Transverse colon (tissue), 3 donors: ENCODE data around the gene ZNF212.

Experiments
- POLR2A ChIP-seq: fragments of 450-650 bp; IDR thresholded peaks from one replicate; pipeline ENCODE4 v1.6.1; 2016; ENCODE audit warnings: antibody characterized with exemption, mild to moderate bottlenecking, moderate library complexity
- TF ChIP-seq, protein P1 (sequence below), 5 experiments: fragments of 200-600 bp in 3 of 5; fragments of 450-650 bp in 2 of 5; sonication (generic) in 3 of 5; IDR thresholded peaks; 1 replicate in 2 of 5; 2 replicates in 3 of 5; pipeline ENCODE4 v1.5.1; 2016 to 2017; ENCODE audit warnings: antibody characterized with exemption in 5 of 5, inconsistent platforms in 3 of 5, mild to moderate bottlenecking in 2 of 5, moderate library complexity in 1 of 5

- TF ChIP-seq, protein P1, sequence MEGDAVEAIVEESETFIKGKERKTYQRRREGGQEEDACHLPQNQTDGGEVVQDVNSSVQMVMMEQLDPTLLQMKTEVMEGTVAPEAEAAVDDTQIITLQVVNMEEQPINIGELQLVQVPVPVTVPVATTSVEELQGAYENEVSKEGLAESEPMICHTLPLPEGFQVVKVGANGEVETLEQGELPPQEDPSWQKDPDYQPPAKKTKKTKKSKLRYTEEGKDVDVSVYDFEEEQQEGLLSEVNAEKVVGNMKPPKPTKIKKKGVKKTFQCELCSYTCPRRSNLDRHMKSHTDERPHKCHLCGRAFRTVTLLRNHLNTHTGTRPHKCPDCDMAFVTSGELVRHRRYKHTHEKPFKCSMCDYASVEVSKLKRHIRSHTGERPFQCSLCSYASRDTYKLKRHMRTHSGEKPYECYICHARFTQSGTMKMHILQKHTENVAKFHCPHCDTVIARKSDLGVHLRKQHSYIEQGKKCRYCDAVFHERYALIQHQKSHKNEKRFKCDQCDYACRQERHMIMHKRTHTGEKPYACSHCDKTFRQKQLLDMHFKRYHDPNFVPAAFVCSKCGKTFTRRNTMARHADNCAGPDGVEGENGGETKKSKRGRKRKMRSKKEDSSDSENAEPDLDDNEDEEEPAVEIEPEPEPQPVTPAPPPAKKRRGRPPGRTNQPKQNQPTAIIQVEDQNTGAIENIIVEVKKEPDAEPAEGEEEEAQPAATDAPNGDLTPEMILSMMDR (IDR thresholded peaks at IDR 0.05): no peak
- no peak for TF ChIP-seq POLR2A
Observed at GRCh38 chr7:149245744-149246143, 6.3 kb downstream of the ZNF212 start.
